Duodenal mucosa (tissue), 2 donors: Measurements from ENCODE around the gene ERGIC1.

Experiments
- H3K27ac ChIP-seq: one replicate; pipeline ENCODE4 v1.7.0; 2013; ENCODE audit warnings: low read depth, low read length
- H3K27me3 ChIP-seq, 2 donors: one replicate each; pipeline ENCODE4 v1.7.0; 2013; ENCODE audit warnings: low read length in 2 of 2, control low read depth in 1 of 2; ENCODE audit not compliant: insufficient read depth in 2 of 2, control insufficient read depth in 1 of 2
- H3K36me3 ChIP-seq, 2 donors: one replicate each; pipeline ENCODE4 v1.7.0; 2013; ENCODE audit warnings: low read length in 2 of 2, control low read depth in 1 of 2; ENCODE audit not compliant: insufficient read depth in 2 of 2, control insufficient read depth in 1 of 2
- H3K4me1 ChIP-seq, 2 donors: one replicate each; pipeline ENCODE4 v1.7.0; 2013; ENCODE audit warnings: low read length in 2 of 2, control low read depth in 1 of 2; ENCODE audit not compliant: insufficient read depth in 2 of 2, control insufficient read depth in 1 of 2
- H3K4me3 ChIP-seq, 2 donors: one replicate each; pipeline ENCODE4 v1.7.0; 2013; ENCODE audit warnings: low read length in 2 of 2, low read depth in 1 of 2
- H3K9ac ChIP-seq, 2 donors: one replicate each; pipeline ENCODE4 v1.7.0; 2013; ENCODE audit warnings: low read length in 2 of 2, low read depth in 1 of 2
- H3K9me3 ChIP-seq, 2 donors: one replicate each; pipeline ENCODE4 v1.7.0; 2013; ENCODE audit warnings: low read length in 2 of 2, control low read depth in 1 of 2; ENCODE audit not compliant: control insufficient read depth in 1 of 2

ERGIC1 gene

DNA sequence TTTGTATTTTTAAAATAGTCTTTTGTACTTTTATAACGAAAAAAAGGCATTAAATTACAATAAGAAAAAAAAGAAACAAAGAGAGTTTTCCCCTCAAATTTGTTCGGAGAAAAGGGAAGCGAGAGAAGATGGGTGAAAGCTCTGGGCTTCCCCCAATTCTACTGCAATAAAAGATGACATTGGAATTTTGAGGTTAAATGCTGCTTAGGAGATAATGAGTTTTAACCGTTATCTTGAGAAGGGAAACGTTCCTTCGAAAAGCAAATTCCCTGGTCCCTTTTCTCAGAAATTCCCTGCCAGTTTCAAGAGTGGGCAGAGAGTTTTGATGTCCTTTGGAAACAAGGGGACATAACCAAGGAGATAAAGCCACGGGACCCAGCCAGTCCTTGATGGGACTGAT lies 18.4 kb upstream of the ERGIC1 start:
- no peak overlapping the region for H3K4me3 ChIP-seq
- H3K27ac ChIP-seq = no peak overlapping the region
- H3K36me3 ChIP-seq = no peaks in the 10 kb centered on the region
- H3K27me3 ChIP-seq = no peaks in the 10 kb centered on the region
- no peak overlapping the region for H3K9ac ChIP-seq
- peaks cover 9 to 11% of the 10 kb centered on the region in 2 donors for H3K4me1 ChIP-seq
- H3K9me3 ChIP-seq = no peaks in the 10 kb centered on the region

DNA sequence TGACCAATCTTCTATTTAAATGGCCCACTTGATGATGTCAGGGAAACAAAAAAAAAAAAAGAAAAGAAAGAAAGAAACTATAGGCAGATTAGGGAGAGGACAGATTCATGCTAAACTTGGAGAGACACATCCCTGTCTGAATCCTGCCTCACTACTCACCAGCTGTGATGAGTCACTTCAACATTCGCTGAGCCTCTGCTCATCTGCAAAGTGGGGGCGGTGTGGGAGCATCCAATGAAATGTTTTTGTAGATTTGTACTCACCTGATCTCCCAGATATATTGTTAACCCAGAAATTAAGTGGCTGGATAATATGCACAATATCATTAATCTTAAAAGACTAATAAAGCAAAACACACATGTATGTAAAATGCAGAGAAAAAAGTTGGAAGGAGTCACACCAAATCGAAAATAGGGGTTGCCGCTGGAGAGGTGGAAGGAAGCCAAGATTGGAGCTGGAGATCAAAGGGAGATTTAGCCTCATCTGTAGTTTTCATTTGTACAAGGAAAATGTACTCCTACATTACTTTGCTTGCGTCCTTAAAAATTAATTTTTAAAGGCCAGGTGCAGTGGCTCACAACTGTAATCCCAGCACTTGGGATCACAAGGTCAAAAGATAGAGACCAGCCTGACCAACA lies 17.0 kb upstream of the ERGIC1 start:
- no peaks in the 10 kb centered on the region for H3K27me3 ChIP-seq
- H3K4me3 ChIP-seq = no peak overlapping the region
- no peak overlapping the region for H3K27ac ChIP-seq
- no peaks in the 10 kb centered on the region for H3K9me3 ChIP-seq
- H3K4me1 ChIP-seq = peaks cover 11% of the 10 kb centered on the region in 2 donors
- H3K36me3 ChIP-seq = no peaks in the 10 kb centered on the region
- no peak overlapping the region for H3K9ac ChIP-seq

DNA sequence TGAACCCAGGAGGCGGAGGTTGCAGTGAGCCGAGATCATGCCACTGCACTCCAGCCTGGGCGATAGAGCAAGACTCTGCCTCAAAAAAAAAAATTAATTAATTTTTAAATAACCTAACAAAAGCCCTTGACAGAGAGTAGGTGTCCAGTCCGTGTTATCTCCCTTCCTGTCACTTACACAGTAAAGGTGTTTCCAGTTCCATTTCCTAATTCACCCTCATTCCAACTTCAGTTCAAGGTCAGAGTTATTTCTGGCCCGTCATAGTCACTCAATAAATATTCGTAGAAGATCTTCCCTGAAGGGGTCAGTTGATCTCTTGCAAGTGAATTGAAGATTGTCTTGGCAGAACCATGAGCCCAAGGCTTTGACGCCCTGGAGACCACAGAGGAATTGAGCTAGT lies 16.4 kb upstream of the ERGIC1 start:
- Histone ChIP-seq H3K36me3 (no peaks in the 10 kb centered on the region), H3K9me3 (no peaks in the 10 kb centered on the region), H3K27me3 (no peaks in the 10 kb centered on the region), H3K4me1 (peaks cover 11% of the 10 kb centered on the region in 2 donors), H3K9ac (no peak overlapping the region), H3K4me3 (no peak overlapping the region), H3K27ac (no peak overlapping the region)

DNA sequence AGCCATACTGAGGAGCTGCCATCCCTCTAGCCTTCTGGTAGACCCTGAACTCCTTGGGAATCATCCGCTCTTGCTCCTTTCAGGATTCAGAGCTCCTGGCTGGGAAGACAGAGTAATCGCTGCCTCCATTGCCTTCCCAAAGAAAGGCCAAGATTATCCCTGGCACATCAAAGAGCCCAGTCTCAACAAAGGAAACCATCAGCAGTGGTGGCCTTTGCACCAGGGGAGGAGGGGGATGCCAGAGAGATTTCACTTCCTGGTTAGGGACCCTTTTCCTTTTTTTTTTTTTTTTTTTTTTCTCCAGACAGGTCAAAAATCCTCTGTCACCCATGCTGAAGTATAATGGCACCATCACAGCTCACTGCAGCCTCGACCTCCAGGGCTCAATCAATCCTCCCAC lies 16.0 kb upstream of the ERGIC1 start:
- no peaks in the 10 kb centered on the region for H3K27me3 ChIP-seq
- no peak overlapping the region for H3K4me3 ChIP-seq
- H3K9me3 ChIP-seq = no peaks in the 10 kb centered on the region
- no peak overlapping the region for H3K27ac ChIP-seq
- no peaks in the 10 kb centered on the region for H3K36me3 ChIP-seq
- no peak overlapping the region for H3K9ac ChIP-seq
- peaks cover 11% of the 10 kb centered on the region in 2 donors for H3K4me1 ChIP-seq

DNA sequence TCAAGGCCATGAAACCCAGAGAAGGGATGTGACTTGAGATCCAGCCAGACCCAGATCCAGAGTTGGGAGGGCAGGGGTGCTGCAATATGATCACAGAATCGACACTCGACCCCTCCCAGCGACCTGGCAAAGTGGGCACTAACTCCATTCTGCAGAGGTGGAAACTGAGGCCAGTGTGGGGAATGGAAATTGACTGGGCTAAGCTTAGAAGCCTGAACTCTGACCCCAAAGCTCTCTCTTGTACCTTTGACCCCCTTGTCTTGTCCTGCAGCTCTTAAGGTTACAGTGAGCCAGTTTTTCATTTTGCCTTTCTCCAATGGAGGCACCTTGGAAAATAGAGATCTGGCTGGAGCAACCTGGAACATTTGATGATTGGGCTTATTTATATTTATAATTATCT lies 14.5 kb upstream of the ERGIC1 start:
- H3K9me3 ChIP-seq = no peaks in the 10 kb centered on the region
- no peaks in the 10 kb centered on the region for H3K36me3 ChIP-seq
- peaks cover 11% of the 10 kb centered on the region in 2 donors for H3K4me1 ChIP-seq
- peak overlapping the region; percentile 33 to 63 for H3K9ac ChIP-seq
- H3K27ac ChIP-seq = no peak overlapping the region
- no peak overlapping the region for H3K4me3 ChIP-seq
- H3K27me3 ChIP-seq = no peaks in the 10 kb centered on the region

DNA sequence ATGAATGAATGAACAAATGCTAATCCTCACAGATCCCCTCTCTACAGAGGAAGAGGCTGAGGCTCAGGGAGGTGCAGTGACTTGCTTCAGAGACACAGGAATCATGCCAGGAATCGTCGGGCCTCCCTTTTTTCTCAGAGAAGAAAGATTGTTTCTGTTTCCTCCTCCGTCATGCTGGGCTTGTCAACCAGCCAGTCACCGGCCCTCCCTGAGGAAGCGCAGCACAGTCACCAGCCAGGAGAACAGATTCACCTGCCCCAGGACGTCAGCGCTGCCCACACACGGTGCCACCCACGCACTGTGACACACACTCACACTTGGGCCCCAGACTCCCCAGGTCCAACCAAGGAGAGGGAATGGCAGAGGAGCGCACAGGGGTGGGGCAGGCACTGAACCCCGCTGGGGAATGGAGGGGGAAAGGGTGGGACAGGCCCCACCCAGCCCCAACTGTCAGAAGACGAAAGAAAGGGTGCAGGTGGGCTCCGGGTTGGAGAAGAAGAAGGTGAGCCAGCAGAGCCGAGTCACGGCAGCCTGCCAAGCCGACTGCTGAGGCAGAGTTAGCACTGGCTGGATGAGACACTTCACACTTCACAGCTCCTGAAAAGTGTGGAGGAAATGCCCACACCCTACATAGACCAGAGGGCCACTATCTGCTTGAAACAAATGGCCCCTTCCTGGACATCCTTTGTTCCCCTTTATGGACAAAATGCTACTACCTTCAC lies 13.8 kb upstream of the ERGIC1 start:
- H3K36me3 ChIP-seq = no peaks in the 10 kb centered on the region
- no peaks in the 10 kb centered on the region for H3K27me3 ChIP-seq
- peak overlapping the region; percentile 33 to 63 for H3K9ac ChIP-seq
- peak overlapping the region in 1 of 2 donors; percentile 3 for H3K4me3 ChIP-seq
- H3K4me1 ChIP-seq = peaks cover 11% of the 10 kb centered on the region in 2 donors
- H3K9me3 ChIP-seq = no peaks in the 10 kb centered on the region
- no peak overlapping the region for H3K27ac ChIP-seq

DNA sequence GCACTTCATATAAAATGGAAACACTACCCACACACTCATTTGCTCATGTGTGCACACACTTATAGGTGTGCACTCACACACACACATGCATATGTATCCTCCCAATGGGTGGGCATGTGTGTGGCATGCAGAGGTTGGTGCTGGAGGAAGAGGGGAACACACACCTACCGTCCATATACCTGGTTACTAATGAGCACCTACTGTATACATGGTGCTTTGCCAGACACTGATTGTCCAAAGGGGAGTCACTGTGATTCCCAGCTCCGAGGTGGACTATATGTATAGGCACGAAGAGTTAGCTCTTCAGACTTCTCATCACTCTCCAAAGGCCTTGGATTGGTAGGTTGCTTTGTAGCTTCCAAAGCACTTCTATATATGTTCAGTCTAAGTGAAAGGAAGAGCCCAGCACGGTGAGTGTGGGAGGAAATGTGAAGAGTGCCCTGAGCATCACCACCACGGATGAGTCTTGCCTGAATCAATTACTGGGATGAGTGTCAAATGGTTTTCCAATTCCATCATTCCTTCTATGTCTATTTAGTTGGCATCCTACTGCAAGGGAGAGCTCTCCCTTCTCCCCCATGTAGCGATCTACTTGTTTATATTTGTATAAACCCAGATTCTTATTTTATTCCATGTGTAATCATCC lies 12.6 kb upstream of the ERGIC1 start:
- Histone ChIP-seq H3K4me1 (peaks cover 11% of the 10 kb centered on the region in 2 donors), H3K9ac (no peak overlapping the region), H3K27me3 (no peaks in the 10 kb centered on the region), H3K9me3 (peaks cover 3% of the 10 kb centered on the region in 2 donors), H3K27ac (no peak overlapping the region), H3K36me3 (no peaks in the 10 kb centered on the region), H3K4me3 (no peak overlapping the region)

DNA sequence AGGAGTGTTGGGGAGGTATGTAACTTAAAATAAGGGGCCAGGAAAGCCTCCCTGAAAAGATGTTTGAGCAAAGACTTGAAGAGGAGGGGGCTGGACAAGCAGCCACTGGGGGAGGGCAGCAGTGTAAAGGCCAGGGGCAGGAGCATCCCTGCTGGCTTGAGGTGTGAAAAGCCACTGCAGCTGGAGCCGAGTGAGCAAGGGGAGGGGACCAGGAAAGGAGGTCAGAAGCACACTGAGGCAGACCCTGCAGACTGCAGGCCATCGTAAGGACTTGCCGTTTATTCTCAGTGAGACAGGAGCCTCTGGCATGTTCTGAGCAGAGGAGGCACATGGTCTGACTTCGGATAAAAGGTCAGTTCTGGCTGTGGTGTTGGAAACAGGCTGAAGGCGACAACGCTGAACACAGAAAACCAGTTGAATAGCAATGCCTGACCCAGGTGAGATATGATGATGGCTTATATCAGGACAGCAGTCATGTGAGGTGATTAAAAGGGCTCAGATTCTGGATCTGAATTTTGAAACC lies 10.2 kb upstream of the ERGIC1 start:
- Histone ChIP-seq H3K9ac (no peak overlapping the region), H3K4me1 (peaks cover 11% of the 10 kb centered on the region in 2 donors), H3K27ac (no peak overlapping the region), H3K36me3 (no peaks in the 10 kb centered on the region), H3K4me3 (no peak overlapping the region), H3K27me3 (no peaks in the 10 kb centered on the region), H3K9me3 (peaks cover 3% of the 10 kb centered on the region in 2 donors)

DNA sequence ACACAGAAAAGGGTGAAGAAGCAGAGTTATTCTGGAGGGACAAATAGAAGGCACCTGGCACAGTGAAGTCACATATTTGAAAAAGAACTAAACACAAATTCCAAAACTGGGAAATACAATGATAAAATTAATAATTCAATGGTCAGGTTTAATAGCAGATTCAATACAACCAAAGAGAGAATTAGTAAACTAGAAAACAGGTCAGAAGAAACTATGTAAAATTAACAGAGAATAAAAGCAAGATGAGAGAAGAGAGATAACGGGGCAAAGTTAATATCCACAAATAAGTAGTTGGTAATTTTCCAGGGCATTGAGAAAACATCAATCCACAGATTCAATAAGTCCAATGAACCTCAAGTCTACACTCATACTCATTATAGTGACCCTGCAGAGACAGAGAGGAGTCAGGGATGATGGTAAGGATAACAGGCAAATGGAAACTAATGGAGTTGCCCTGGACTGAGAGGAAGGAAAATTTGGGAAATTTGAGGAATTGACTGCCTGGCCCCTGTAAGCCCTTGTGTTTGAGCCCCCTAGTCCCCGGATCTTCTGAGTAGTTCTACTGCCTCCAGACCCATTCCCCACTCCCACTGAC lies 8.3 kb upstream of the ERGIC1 start:
- peaks cover 3% of the 10 kb centered on the region in 2 donors for H3K9me3 ChIP-seq
- peaks cover 0 to under 1% of the 10 kb centered on the region in 2 donors for H3K4me1 ChIP-seq
- H3K27ac ChIP-seq = no peak overlapping the region
- H3K4me3 ChIP-seq = no peak overlapping the region
- no peaks in the 10 kb centered on the region for H3K27me3 ChIP-seq
- no peaks in the 10 kb centered on the region for H3K36me3 ChIP-seq
- no peak overlapping the region for H3K9ac ChIP-seq

DNA sequence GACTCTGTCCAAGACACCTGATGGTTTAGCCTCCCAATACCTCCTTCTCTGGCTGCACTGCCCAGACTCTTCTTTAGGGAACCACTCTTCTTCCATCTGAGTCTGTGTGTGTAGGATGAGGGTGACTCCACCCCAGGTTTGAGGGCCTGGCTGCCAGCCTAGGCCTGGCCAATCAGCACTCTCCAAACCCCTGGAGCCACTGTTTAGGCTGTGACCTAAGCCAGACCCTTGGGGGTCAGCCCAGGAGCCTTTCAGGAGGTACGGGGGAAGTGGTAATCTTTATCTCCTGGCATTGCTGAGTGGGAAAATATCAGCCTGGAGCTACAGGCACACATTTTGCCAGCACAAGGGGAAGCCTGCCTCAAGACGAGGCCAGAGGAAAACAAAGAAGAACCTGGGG lies 6.2 kb upstream of the ERGIC1 start:
- Histone ChIP-seq H3K36me3 (no peaks in the 10 kb centered on the region), H3K4me3 (no peak overlapping the region), H3K9ac (no peak overlapping the region), H3K27ac (no peak overlapping the region), H3K9me3 (peaks cover 3% of the 10 kb centered on the region in 2 donors), H3K4me1 (no peaks in the 10 kb centered on the region), H3K27me3 (no peaks in the 10 kb centered on the region)
